Activated naive CD4-positive, alpha-beta T cell treated with anti-CD3 and anti-CD28 coated beads, Interleukin-2, amount 50 U/mL, for 72 hours (primary cell): ENCODE results near the gene MCTP1. TPM values are rescaled to one million over a fixed set of nuclear protein-coding genes. Genes with fewer than 3 reads are reported as not detected.

Source experiments
- ATAC-seq, 2 donors: fragments of 150-1000 bp; cut with Tn5 transposase; 2 replicates each; pipeline ENCODE4 v1.10.0; 2021; ENCODE audit warnings: mild to moderate bottlenecking in 2 of 2, moderate library complexity in 2 of 2
- DNase-seq, 2 donors: peaks; one replicate each; pipeline ENCODE4 v3.0.0; 2021 to 2022; ENCODE audit warnings: low spot score in 2 of 2
- H3K27ac Mint-ChIP-seq, 2 donors: one replicate each; pipeline ENCODE4 v1.8.0; 2022; ENCODE audit warnings: mild to moderate bottlenecking in 2 of 2, mixed read lengths in 2 of 2
- H3K36me3 Mint-ChIP-seq, 2 donors: one replicate each; pipeline ENCODE4 v1.8.0; 2022; ENCODE audit warnings: mixed read lengths in 2 of 2
- H3K9me3 Mint-ChIP-seq, 2 donors: one replicate each; pipeline ENCODE4 v1.8.0; 2022; ENCODE audit warnings: mixed read lengths in 2 of 2
- total RNA-seq, 2 donors: library from RNA; stranded (reverse); gene quantifications; one replicate each; pipeline ENCODE4 v1.2.3, GENCODE V29; 2022

The MCTP1 gene
- total RNA-seq, 2 donors from 2014 or later = 0.87 to 0.93 TPM

DNA sequence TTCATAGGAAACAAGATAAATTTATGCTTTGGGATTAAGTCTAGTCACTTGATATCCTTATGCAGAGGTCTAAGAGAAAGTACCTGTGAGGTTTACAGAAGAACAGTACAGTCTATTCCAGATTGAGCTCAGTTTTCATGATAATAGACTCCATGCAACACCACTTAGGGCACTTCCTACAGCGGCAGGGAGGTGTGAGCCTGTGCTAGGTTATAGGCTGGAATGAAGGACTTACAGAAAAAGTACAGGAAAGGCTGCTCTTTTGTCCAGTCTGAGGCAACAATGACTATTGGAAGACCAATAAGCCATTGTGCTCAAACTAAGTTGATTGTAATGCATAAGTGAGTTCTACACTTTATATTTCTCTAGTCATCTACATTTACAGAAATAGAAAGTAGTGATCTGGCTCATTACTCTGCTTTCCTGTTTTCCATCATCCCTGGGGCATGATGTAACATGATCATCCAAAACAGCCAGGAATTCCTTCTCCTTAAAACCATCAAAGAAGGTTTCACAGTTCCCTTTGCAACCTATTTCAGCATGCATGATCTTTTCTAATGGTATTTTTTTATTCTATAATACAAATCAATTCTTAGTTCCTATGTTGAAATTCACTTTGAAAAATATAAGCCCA is 343.7 kb downstream of the MCTP1 start:
- no peak for DNase-seq
- Mint-ChIP-seq H3K36me3 (no peaks in the 10 kb centered on the region), H3K27ac (no peak overlapping the region), H3K9me3 (no peaks in the 10 kb centered on the region)
- no peak for ATAC-seq

DNA sequence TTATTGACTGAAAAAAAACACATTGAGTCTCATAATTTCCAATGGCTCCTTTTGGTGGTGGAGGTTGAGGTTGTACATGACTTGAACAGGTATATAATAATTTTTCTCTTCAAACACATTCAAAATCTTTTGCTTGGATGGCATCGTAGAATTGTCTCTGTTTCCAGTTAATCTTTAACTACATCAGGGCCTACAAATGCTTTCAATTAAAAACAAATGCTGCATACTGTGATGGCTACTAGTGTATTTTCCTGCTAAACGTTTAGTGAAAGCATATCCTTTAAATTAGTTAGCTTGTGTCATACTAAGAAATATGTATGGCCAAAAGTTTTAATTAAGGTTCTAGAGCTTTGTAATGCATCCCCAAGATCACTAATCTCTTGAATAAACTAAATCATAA is 352.6 kb downstream of the MCTP1 start:
- Mint-ChIP-seq H3K36me3 (no peaks in the 10 kb centered on the region), H3K9me3 (no peaks in the 10 kb centered on the region), H3K27ac (no peak overlapping the region)
- DNase-seq = no peak
- ATAC-seq = no peak

DNA sequence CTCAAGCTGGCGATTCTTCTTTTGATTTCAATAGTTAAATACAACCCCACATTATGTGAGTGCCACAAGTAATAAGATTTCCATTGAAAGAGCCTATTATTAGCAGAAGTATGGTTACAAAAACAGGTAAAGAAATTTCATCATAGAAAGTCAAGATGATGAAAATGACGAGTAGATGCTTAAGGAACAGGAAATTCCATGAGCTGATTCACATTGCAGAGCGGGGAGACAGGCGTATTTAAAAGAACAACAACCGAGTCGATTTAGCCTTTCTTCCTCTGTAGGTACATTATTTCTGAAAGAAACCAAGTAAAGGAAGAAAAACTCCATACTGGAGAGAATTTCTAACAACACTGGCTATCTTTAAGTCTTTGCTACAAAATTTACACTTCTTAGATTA is 356.0 kb downstream of the MCTP1 start:
- DNase-seq (no peak), ATAC-seq (no peak)
- Mint-ChIP-seq H3K36me3 (no peaks in the 10 kb centered on the region), H3K27ac (no peak overlapping the region), H3K9me3 (no peaks in the 10 kb centered on the region)

DNA sequence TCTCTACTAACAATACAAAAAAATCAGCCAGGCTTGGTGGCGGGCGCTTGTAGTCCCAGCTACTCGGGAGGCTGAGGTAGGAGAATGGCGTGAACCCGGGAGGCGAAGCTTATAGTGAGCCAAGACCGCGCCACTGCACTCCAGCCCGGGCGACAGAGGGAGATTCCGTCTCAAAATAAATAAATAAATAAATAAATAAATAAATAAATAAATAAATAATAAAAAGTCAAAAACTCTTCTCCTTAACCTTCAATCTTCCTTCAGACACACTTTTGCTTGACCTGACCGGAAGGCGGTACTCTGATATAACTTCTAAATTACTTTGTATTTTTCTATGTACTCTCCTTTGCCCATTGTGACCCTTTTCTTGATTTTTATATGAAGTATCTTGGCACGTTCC is 364.3 kb downstream of the MCTP1 start:
- ATAC-seq (no peak), DNase-seq (no peak)
- no peak overlapping the region for H3K27ac Mint-ChIP-seq

DNA sequence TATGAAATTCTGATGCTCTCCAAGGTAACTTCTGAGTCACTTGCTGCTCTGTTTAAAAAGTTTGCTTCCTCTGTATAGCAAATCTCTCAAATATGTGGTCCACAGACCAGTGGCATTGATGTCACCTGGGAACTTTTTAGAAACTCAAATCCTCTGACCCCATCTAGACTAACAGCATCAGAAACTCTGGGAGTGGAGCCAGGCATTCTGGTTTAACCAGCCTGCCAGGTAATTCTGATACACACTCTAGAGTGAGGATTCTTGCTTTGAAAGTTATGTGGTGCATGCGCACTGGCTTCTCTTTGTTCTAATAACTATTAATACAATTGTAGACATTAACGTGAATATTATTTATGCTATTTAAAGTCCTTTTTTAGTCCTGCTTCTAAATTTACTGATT is 368.3 kb downstream of the MCTP1 start:
- Mint-ChIP-seq H3K27ac (no peak overlapping the region), H3K36me3 (no peaks in the 10 kb centered on the region), H3K9me3 (no peaks in the 10 kb centered on the region)
- no peak for DNase-seq
- no peak for ATAC-seq

More for the DNA sequence above, 364.3 kb downstream of the MCTP1 start:
- H3K36me3 Mint-ChIP-seq = no peaks in the 10 kb centered on the region
- H3K9me3 Mint-ChIP-seq = no peaks in the 10 kb centered on the region

DNA sequence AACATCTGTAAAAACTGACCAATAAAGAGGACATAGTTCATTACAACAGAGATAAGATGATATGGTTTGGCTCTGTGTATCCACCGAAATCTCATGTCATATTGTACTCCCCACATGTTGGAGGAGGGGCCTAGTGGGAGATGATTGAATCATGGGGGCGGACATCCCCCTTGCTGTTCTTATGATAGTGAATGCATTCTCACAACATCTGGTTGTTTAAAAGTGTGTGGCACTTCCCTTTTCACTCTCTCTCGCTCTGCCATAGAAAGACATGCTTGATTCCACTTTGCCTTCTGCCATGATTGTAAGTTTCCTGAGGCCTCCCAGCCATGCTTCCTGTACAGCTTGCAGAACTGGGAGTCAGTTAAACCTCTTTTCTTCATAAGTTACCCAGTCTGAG is 373.6 kb downstream of the MCTP1 start:
- Mint-ChIP-seq H3K9me3 (no peaks in the 10 kb centered on the region), H3K27ac (no peak overlapping the region), H3K36me3 (no peaks in the 10 kb centered on the region)
- ATAC-seq (no peak), DNase-seq (no peak)

DNA sequence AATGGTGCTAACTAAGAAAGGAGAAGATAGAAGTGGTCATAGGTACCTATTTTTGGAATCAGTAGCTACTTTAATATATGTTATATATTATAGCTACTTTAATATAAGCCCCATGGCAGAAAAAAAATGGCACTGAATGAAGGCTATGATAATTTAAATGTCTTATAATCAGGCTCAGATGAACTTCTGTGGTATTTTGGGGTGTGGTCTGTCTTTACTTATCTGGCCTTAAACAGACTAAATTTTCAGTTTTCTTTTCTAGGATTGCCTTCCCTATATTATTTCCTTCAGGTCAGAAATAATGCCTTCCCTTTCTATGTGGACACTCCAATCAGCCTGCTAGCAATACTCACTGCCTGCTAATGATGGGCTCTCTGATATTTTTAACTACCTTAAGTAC is 374.2 kb downstream of the MCTP1 start:
- DNase-seq (no peak), ATAC-seq (no peak)
- H3K36me3 Mint-ChIP-seq = no peaks in the 10 kb centered on the region
- no peak overlapping the region for H3K27ac Mint-ChIP-seq
- H3K9me3 Mint-ChIP-seq = no peaks in the 10 kb centered on the region

- no peaks in the 10 kb centered on the region for H3K36me3 Mint-ChIP-seq
- H3K27ac Mint-ChIP-seq = no peak overlapping the region
- H3K9me3 Mint-ChIP-seq = no peaks in the 10 kb centered on the region
- no peak for ATAC-seq
- peak in 1 of 2 donors; percentile 11 for DNase-seq
These were observed 375.9 kb downstream of the MCTP1 start for GRCh38 chr5:94908889-94909480.

DNA sequence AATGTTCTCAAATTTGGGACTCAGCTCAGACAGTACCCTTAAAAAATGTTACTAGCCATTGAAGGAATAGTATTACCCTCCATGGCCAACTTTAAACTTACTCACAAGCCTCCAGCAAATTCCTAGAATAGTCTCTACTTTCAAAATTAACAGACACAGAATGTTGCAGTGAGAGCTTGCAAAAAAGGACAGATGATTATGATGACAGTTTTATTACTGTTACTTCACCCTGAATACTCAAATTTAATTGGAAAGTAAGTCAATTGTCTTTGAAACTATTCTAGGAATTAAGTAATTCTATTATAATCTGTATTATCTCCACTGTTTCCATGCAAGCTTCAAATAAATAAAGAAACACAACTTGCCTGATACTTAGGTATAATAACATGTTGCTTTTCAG is 378.1 kb downstream of the MCTP1 start:
- no peak overlapping the region for H3K27ac Mint-ChIP-seq
- no peaks in the 10 kb centered on the region for H3K36me3 Mint-ChIP-seq
- DNase-seq (no peak), ATAC-seq (no peak)
- no peaks in the 10 kb centered on the region for H3K9me3 Mint-ChIP-seq

DNA sequence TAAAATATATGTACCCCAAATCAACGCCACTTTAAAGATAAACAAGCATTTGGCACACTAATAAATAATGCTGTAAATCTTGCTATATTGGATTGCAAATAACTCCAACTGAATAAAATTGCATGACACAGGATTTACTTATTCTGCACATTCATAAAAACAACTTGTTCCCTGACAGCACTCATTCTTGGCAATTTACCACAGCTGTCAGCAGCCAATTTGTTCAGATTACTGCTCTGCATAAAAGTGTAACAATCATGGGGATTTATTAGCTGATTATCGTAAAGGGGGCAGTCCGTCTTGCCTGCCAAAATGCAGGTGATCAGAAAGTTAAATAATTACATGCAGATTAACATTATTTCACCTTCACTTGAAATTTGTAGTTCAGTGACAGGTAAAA is 381.2 kb downstream of the MCTP1 start:
- H3K9me3 Mint-ChIP-seq = no peaks in the 10 kb centered on the region
- no peak for DNase-seq
- no peak overlapping the region for H3K27ac Mint-ChIP-seq
- H3K36me3 Mint-ChIP-seq = no peaks in the 10 kb centered on the region
- ATAC-seq = no peak

- H3K36me3 Mint-ChIP-seq = no peaks in the 10 kb centered on the region
- no peak overlapping the region for H3K27ac Mint-ChIP-seq
- ATAC-seq (peak in 1 of 2 donors; percentile 31), DNase-seq (no peak)
- H3K9me3 Mint-ChIP-seq = no peaks in the 10 kb centered on the region
These were observed 383.5 kb downstream of the MCTP1 start for GRCh38 chr5:94901191-94901979.

DNA sequence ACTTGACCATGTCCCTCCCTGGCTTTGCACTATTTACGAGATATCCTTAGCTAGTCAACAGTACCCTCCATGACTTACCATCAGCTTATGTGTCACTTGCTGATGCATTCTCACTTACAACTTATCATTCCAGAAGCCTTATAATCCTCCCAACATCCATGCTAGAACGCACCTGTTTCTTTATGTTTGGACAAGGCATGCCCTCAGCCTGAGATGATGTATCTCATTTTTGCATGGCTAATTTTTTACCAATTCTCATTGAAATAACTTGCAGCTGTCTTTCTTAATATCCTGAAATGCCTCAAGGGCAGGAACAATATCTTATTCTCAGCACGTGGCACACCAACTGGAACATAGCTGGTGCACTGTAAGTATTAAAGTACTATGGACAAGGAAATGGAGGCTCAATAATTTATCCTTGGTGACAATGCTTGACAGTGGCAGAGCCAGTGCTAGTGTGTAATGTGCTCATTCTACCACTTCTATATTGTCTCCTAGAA is 384.8 kb downstream of the MCTP1 start:
- Mint-ChIP-seq H3K27ac (no peak overlapping the region), H3K36me3 (no peaks in the 10 kb centered on the region), H3K9me3 (no peaks in the 10 kb centered on the region)
- no peak for ATAC-seq
- no peak for DNase-seq

DNA sequence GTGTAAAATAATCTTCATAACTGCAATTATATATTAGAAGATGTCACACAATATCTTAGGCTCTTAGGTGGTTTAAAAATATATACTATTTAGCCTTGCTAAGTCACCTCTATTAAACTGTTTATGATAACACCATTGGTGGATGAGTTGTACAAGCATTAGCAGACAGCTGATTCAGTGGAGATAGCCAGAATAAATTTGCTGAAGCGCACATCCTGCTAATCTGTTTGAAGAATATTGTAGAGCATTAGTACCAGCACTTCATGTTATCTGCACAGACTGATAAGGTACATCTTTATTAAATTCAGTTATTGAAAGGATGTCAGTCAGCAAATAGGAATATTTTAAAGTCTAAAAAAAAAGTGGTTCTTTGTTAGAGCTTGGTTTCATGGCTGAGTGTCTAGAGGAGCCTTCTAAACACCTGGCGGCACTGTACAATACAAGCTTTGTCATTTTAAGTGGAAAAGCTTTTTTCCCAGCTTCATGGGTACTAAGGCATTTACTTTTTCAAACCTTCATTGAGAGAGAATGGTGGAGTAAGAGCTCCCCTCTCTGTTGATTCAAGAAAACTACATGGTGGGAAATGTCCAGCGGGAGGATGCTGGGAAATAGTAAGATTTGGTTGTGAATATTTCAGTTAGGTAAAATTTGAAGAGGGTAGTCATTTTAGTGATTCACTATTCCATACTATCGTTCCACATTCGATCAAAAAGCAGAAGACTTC is 391.3 kb downstream of the MCTP1 start:
- H3K9me3 Mint-ChIP-seq = no peaks in the 10 kb centered on the region
- ATAC-seq (no peak), DNase-seq (no peak)
- no peaks in the 10 kb centered on the region for H3K36me3 Mint-ChIP-seq
- no peak overlapping the region for H3K27ac Mint-ChIP-seq

GRCh38 chr5:94891972-94892371 is 392.9 kb downstream of the MCTP1 start:
- no peaks in the 10 kb centered on the region for H3K36me3 Mint-ChIP-seq
- no peaks in the 10 kb centered on the region for H3K9me3 Mint-ChIP-seq
- DNase-seq (no peak), ATAC-seq (no peak)
- no peak overlapping the region for H3K27ac Mint-ChIP-seq

DNA sequence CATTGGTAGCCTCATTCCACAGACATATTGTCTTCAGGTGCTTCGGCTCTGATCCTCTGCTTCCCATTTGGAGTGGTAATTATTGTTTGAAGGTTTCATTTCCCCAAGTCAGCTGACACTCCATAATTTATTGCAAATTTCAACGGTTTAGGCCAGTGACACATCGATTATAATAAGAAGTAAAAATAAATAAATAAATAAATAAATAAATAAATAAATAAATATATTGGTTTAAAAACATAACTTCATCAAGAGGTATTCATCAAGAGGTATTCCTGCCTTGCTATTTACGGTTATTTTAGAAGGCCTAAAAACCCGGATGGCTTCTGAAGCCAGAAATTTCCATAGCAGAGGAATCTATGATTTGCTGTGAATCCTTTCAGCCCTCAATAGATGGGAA is 393.3 kb downstream of the MCTP1 start:
- ATAC-seq (no peak), DNase-seq (no peak)
- Mint-ChIP-seq H3K36me3 (no peaks in the 10 kb centered on the region), H3K27ac (no peak overlapping the region), H3K9me3 (no peaks in the 10 kb centered on the region)

DNA sequence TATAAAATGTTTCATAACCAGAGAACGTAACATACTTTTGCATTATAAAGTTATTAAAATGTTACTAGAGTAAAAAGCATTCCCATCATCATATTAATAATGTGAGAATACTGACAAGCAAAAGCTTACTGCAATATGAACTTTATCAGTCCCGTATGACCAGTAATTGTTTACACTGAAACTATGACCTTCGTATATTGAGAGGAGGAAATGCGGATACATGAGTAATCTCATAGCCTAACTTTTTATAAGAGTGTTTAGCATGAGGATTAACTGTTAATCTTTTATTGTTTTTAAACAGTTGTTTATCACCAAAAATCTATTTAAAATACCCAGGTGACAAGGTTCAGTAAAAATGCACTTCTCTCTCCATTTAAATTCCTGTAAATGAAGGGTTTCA is 394.0 kb downstream of the MCTP1 start:
- ATAC-seq (no peak), DNase-seq (no peak)
- Mint-ChIP-seq H3K36me3 (no peaks in the 10 kb centered on the region), H3K9me3 (no peaks in the 10 kb centered on the region), H3K27ac (no peak overlapping the region)

GRCh38 chr5:94888674-94889073 is 396.2 kb downstream of the MCTP1 start:
- DNase-seq = no peak
- ATAC-seq = no peak
- H3K9me3 Mint-ChIP-seq = no peaks in the 10 kb centered on the region
- no peaks in the 10 kb centered on the region for H3K36me3 Mint-ChIP-seq
- H3K27ac Mint-ChIP-seq = no peak overlapping the region
